OCI-LY1 (cell line): ENCODE measurements around the gene TRPM3.

Experiments
- CTCF ChIP-seq: fragments of 200-600 bp; sonication (generic), shearing (Covaris generic); IDR thresholded peaks from 2 replicates; pipeline ENCODE4 v1.5.1; 2017; ENCODE audit warnings: mild to moderate bottlenecking, antibody characterized with exemption, low read length, moderate library complexity, mixed read lengths
- EZH2 ChIP-seq: fragments of 200-600 bp; sonication (generic), shearing (Covaris generic); IDR thresholded peaks from 2 replicates; pipeline ENCODE4 v1.8.0; 2017; ENCODE audit warnings: borderline replicate concordance, mixed run types, mild to moderate bottlenecking, antibody characterized with exemption, low read length, moderate library complexity, mixed read lengths

GRCh38 chr9:70498866-70499265 lies 622.6 kb downstream of the TRPM3 start:
- TF ChIP-seq CTCF (no peak), EZH2 (no peak)
